PFSK-1 (cell line): ENCODE measurements around the gene PPM1N.

ENCODE experiments used
- FOXP2 ChIP-seq: optimal IDR thresholded peaks from 2 replicates; pipeline ENCODE3; 2011; ENCODE audit warnings: borderline replicate concordance, control low read depth, inconsistent platforms; ENCODE audit not compliant: insufficient read depth; ENCODE audit errors: extremely low read length, extremely low read depth
- POLR2AphosphoS5 ChIP-seq: IDR thresholded peaks from 2 replicates; pipeline ENCODE4 v1.6.1; 2012; ENCODE audit warnings: low read depth, mild to moderate bottlenecking, control low read depth, low read length, moderate library complexity
- REST ChIP-seq, 2 experiments: IDR thresholded peaks; 2 replicates each; pipeline versions ENCODE4 v1.6.1 to v1.8.0; 2011 to 2012; ENCODE audit warnings: low read depth in 2 of 2, low read length in 2 of 2, control low read depth in 1 of 2, inconsistent platforms in 1 of 2, mild to moderate bottlenecking in 1 of 2, moderate library complexity in 1 of 2; ENCODE audit not compliant: insufficient read depth in 1 of 2
- SIN3A ChIP-seq: IDR thresholded peaks from 2 replicates; pipeline ENCODE4 v1.6.1; 2012; ENCODE audit warnings: mild to moderate bottlenecking, low read length, moderate library complexity, borderline replicate concordance; ENCODE audit not compliant: insufficient read depth
- TAF1 ChIP-seq: IDR thresholded peaks from 2 replicates; pipeline ENCODE4 v1.6.1; 2012; ENCODE audit warnings: low read length, control low read depth, borderline replicate concordance; ENCODE audit not compliant: insufficient read depth

The PPM1N gene

GRCh38 chr19:45496349-45496953 lies 1.8 kb upstream of the PPM1N start:
- peak; percentile 93; the same call in 1 of the 2 replicates for TF ChIP-seq SIN3A
- peak; percentile 96 to 98 for TF ChIP-seq REST (IDR thresholded peaks at IDR 0.05; ENCODE audit: insufficient read depth in 1 of 2, low read depth in 2 of 2, low read length in 2 of 2)
- peak; percentile 75 for TF ChIP-seq FOXP2
- no peak for TF ChIP-seq TAF1
- no peak for TF ChIP-seq POLR2AphosphoS5

- no peak for TF ChIP-seq REST (IDR thresholded peaks at IDR 0.05; ENCODE audit: insufficient read depth in 1 of 2, low read depth in 2 of 2, low read length in 2 of 2)
- no peak for TF ChIP-seq FOXP2
- TF ChIP-seq SIN3A = no peak
- no peak for TF ChIP-seq POLR2AphosphoS5
- TF ChIP-seq TAF1 = no peak
Observed at GRCh38 chr19:45497791-45498190, 452 bp upstream of the PPM1N start.

GRCh38 chr19:45499196-45500180 lies 1.2 kb downstream of the PPM1N start:
- TF ChIP-seq POLR2AphosphoS5 (no peak), TAF1 (no peak), REST (IDR thresholded peaks at IDR 0.05; ENCODE audit: insufficient read depth in 1 of 2, low read depth in 2 of 2, low read length in 2 of 2) (no peak), SIN3A (no peak), FOXP2 (no peak)

- TF ChIP-seq REST (IDR thresholded peaks at IDR 0.05; ENCODE audit: insufficient read depth in 1 of 2, low read depth in 2 of 2, low read length in 2 of 2) (no peak), SIN3A (no peak), FOXP2 (no peak), POLR2AphosphoS5 (no peak), TAF1 (no peak)
Observed at GRCh38 chr19:45500918-45501729, 2.9 kb downstream of the PPM1N start.
